Measurements from ENCODE around the gene MST1R.

- TF ChIP-seq, protein P1, sequence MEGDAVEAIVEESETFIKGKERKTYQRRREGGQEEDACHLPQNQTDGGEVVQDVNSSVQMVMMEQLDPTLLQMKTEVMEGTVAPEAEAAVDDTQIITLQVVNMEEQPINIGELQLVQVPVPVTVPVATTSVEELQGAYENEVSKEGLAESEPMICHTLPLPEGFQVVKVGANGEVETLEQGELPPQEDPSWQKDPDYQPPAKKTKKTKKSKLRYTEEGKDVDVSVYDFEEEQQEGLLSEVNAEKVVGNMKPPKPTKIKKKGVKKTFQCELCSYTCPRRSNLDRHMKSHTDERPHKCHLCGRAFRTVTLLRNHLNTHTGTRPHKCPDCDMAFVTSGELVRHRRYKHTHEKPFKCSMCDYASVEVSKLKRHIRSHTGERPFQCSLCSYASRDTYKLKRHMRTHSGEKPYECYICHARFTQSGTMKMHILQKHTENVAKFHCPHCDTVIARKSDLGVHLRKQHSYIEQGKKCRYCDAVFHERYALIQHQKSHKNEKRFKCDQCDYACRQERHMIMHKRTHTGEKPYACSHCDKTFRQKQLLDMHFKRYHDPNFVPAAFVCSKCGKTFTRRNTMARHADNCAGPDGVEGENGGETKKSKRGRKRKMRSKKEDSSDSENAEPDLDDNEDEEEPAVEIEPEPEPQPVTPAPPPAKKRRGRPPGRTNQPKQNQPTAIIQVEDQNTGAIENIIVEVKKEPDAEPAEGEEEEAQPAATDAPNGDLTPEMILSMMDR (IDR thresholded peaks at IDR 0.05; ENCODE audit: low read length) = no peak
- no peak for TF ChIP-seq EZH2 (IDR thresholded peaks at IDR 0.05; ENCODE audit: borderline replicate concordance, low read length)
Observed at GRCh38 chr3:49856181-49857005, 47.3 kb downstream of the MST1R start, which contains the start of gene TRAIP.
